ENCODE results near the gene ACOX1. TPM values are rescaled to one million over a fixed set of nuclear protein-coding genes. Genes with fewer than 3 reads are reported as not detected.
A peak's percentile ranks its signal among the peaks of the same experiment; 100 is the strongest.

ACOX1 gene
- total and polyA plus RNA-seq, 2 of the 13 experiments (the other 11 are each of a cell fraction or from before 2014, with no cell fraction given), result 86.4 to 120 TPM

DNA sequence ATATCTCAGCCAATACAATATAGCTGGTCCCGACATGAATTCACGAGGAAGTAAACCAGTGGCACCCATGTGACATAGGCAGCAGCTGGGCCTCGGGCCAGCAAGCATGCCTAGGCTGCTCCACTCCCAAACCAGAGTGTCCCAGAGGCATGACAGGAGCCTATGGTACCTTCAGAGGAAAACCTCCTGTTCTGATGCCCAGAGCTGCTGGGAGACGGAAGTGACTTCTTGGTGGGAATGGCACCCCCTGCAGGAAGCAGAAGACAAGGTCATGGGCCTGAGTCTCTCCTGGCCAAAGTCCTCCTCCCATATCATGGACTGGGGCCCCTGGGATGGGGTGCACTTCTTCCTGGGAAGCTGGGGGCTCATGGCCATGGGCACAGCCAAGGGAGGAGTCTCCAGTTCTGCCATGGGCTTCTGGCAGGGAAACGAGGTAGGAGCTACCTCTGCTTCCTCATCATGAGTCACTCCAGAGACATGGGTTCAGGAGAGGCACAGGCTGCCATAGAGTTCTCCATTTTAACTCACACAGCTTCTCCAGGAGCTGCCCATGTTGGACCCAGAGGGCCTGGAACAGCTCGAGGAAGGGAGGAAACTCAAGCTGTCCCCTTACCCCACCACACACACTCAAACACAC, 51.6 kb downstream of the ACOX1 start (continued):
- TF ChIP-seq, protein P1, sequence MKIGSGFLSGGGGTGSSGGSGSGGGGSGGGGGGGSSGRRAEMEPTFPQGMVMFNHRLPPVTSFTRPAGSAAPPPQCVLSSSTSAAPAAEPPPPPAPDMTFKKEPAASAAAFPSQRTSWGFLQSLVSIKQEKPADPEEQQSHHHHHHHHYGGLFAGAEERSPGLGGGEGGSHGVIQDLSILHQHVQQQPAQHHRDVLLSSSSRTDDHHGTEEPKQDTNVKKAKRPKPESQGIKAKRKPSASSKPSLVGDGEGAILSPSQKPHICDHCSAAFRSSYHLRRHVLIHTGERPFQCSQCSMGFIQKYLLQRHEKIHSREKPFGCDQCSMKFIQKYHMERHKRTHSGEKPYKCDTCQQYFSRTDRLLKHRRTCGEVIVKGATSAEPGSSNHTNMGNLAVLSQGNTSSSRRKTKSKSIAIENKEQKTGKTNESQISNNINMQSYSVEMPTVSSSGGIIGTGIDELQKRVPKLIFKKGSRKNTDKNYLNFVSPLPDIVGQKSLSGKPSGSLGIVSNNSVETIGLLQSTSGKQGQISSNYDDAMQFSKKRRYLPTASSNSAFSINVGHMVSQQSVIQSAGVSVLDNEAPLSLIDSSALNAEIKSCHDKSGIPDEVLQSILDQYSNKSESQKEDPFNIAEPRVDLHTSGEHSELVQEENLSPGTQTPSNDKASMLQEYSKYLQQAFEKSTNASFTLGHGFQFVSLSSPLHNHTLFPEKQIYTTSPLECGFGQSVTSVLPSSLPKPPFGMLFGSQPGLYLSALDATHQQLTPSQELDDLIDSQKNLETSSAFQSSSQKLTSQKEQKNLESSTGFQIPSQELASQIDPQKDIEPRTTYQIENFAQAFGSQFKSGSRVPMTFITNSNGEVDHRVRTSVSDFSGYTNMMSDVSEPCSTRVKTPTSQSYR (CRISPR knock-in tag; IDR thresholded peaks at IDR 0.05; ENCODE audit: borderline replicate concordance), result no peak
- no peak for TF ChIP-seq SOX13 (IDR thresholded peaks at IDR 0.05)
- TF ChIP-seq SOX13 (CRISPR knock-in tag; conservative IDR thresholded peaks at IDR 0.05 in 1 of 2, IDR thresholded peaks at IDR 0.05 in 1 of 2), result no peak
- no peak for TF ChIP-seq NCOA5 (CRISPR knock-in tag; IDR thresholded peaks at IDR 0.05)
- no peak for TF ChIP-seq SRY (CRISPR knock-in tag; IDR thresholded peaks at IDR 0.05)
- TF ChIP-seq NR2C2 (CRISPR knock-in tag; IDR thresholded peaks at IDR 0.05; ENCODE audit: borderline replicate concordance), result no peak
- no peak for TF ChIP-seq KLF11 (CRISPR knock-in tag; IDR thresholded peaks at IDR 0.05)
- 0 out of 2 replicates have a peak, but pooled peaks have one; percentile 42 for TF ChIP-seq ZNF343 (CRISPR knock-in tag; IDR thresholded peaks at IDR 0.05)
- no peak for TF ChIP-seq SIN3A (IDR thresholded peaks at IDR 0.05; ENCODE audit: borderline replicate concordance, low read depth, low read length)
- no peak for TF ChIP-seq ADNP (CRISPR knock-in tag; IDR thresholded peaks at IDR 0.05)
- TF ChIP-seq, protein P2, sequence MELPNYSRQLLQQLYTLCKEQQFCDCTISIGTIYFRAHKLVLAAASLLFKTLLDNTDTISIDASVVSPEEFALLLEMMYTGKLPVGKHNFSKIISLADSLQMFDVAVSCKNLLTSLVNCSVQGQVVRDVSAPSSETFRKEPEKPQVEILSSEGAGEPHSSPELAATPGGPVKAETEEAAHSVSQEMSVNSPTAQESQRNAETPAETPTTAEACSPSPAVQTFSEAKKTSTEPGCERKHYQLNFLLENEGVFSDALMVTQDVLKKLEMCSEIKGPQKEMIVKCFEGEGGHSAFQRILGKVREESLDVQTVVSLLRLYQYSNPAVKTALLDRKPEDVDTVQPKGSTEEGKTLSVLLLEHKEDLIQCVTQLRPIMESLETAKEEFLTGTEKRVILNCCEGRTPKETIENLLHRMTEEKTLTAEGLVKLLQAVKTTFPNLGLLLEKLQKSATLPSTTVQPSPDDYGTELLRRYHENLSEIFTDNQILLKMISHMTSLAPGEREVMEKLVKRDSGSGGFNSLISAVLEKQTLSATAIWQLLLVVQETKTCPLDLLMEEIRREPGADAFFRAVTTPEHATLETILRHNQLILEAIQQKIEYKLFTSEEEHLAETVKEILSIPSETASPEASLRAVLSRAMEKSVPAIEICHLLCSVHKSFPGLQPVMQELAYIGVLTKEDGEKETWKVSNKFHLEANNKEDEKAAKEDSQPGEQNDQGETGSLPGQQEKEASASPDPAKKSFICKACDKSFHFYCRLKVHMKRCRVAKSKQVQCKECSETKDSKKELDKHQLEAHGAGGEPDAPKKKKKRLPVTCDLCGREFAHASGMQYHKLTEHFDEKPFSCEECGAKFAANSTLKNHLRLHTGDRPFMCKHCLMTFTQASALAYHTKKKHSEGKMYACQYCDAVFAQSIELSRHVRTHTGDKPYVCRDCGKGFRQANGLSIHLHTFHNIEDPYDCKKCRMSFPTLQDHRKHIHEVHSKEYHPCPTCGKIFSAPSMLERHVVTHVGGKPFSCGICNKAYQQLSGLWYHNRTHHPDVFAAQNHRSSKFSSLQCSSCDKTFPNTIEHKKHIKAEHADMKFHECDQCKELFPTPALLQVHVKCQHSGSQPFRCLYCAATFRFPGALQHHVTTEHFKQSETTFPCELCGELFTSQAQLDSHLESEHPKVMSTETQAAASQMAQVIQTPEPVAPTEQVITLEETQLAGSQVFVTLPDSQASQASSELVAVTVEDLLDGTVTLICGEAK (IDR thresholded peaks at IDR 0.05), result no peak
- TF ChIP-seq, protein P2 (CRISPR knock-in tag; IDR thresholded peaks at IDR 0.05), result no peak
- TF ChIP-seq, protein P3, sequence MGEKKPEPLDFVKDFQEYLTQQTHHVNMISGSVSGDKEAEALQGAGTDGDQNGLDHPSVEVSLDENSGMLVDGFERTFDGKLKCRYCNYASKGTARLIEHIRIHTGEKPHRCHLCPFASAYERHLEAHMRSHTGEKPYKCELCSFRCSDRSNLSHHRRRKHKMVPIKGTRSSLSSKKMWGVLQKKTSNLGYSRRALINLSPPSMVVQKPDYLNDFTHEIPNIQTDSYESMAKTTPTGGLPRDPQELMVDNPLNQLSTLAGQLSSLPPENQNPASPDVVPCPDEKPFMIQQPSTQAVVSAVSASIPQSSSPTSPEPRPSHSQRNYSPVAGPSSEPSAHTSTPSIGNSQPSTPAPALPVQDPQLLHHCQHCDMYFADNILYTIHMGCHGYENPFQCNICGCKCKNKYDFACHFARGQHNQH (CRISPR knock-in tag; IDR thresholded peaks at IDR 0.05), result peak; percentile 25; the same call in 1 of the 2 replicates
